H1 (cell line): ENCODE data around the gene TRIM29. TPM values are rescaled to one million over a fixed set of nuclear protein-coding genes. Genes with fewer than 3 reads are reported as not detected.

Source experiments
- CTCF ChIA-PET: fragments of 300-600 bp; sonication (Branson Sonifier 250); formaldehyde crosslinking; loops from one replicate; lab custom pipeline; 2021; ENCODE audit not compliant: partially characterized antibody; lab: Charles Lee
- POLR2A ChIA-PET: fragments of 300-600 bp; sonication (Branson Sonifier 250); formaldehyde crosslinking; loops from one replicate; lab custom pipeline; 2021; ENCODE audit warnings: inconsistent platforms; ENCODE audit not compliant: partially characterized antibody; lab: Charles Lee
- DNase-seq, 2 experiments: peaks; one replicate each; pipeline versions ENCODE4 v3.0.0 to v3.0.0-alpha.2; 2010 to 2022; ENCODE audit warnings: low spot score in 2 of 2, low read depth in 1 of 2, mixed read lengths in 1 of 2
- FAIRE-seq: peaks from 2 replicates; lab custom pipeline; 2011; peaks lifted over from hg19 to GRCh38; lab: Jason Lieb, UNC
- H2AFZ ChIP-seq: 2 replicates; pipeline ENCODE4 v1.8.1; 2012; ENCODE audit warnings: low read length, inconsistent platforms
- H2AK5ac ChIP-seq: 2 replicates; pipeline ENCODE4 v1.6.1; 2013; ENCODE audit warnings: low read depth, low read length
- H2BK120ac ChIP-seq: replicated peaks from 2 replicates; pipeline ENCODE3; 2013; ENCODE audit warnings: low read depth, low read length, inconsistent platforms
- H2BK12ac ChIP-seq: 2 replicates; pipeline ENCODE4 v1.6.1; 2013; ENCODE audit warnings: low read depth, low read length
- H2BK15ac ChIP-seq: 2 replicates; pipeline ENCODE4 v1.6.1; 2013; ENCODE audit warnings: low read length
- H2BK20ac ChIP-seq: 2 replicates; pipeline ENCODE4 v1.6.1; 2013; ENCODE audit warnings: low read length
- H2BK5ac ChIP-seq: 2 replicates; pipeline ENCODE4 v1.6.1; 2013; ENCODE audit warnings: low read depth, low read length
- H3K14ac ChIP-seq: 2 replicates; pipeline ENCODE4 v1.6.1; 2013; ENCODE audit warnings: inconsistent platforms; ENCODE audit not compliant: insufficient read length
- H3K18ac ChIP-seq: 2 replicates; pipeline ENCODE4 v1.6.1; 2013; ENCODE audit warnings: low read length; ENCODE audit errors: extremely low read depth
- H3K23ac ChIP-seq: 2 replicates; pipeline ENCODE4 v1.6.1; 2013; ENCODE audit warnings: inconsistent platforms; ENCODE audit not compliant: insufficient read length
- H3K23me2 ChIP-seq: 2 replicates; pipeline ENCODE4 v1.6.1; 2013; ENCODE audit warnings: low read depth, low read length
- H3K27ac ChIP-seq: 2 replicates; pipeline ENCODE4 v1.6.1; 2011; ENCODE audit warnings: low read depth, low read length, inconsistent platforms
- H3K27me3 ChIP-seq, 4 experiments: replicated peaks in 1 of 4; 1 replicate in 1 of 4; 2 replicates in 3 of 4; pipeline versions ENCODE4 v1.6.1 to v1.8.1; 2011 to 2013; ENCODE audit warnings: low read length in 3 of 4, mild to moderate bottlenecking in 3 of 4, inconsistent platforms in 2 of 4, mixed read lengths in 2 of 4, moderate library complexity in 1 of 4; ENCODE audit not compliant: control insufficient read depth in 3 of 4, insufficient read depth in 3 of 4; ENCODE audit errors: extremely low read depth in 1 of 4
- H3K36me3 ChIP-seq, 4 experiments: 2 replicates each; pipeline versions ENCODE4 v1.6.1 to v1.8.1; 2011 to 2013; ENCODE audit warnings: mild to moderate bottlenecking in 4 of 4, low read length in 3 of 4, moderate library complexity in 2 of 4, control low read depth in 1 of 4, inconsistent platforms in 1 of 4; ENCODE audit not compliant: insufficient read depth in 4 of 4, control insufficient read depth in 2 of 4
- H3K4ac ChIP-seq: replicated peaks from 2 replicates; pipeline ENCODE3; 2013; ENCODE audit warnings: low read length, low read depth, mixed read lengths, inconsistent platforms; ENCODE audit not compliant: insufficient read length
- H3K4me1 ChIP-seq, 4 experiments: replicated peaks in 1 of 4; 1 replicate in 1 of 4; 2 replicates in 3 of 4; pipeline versions ENCODE4 v1.6.1 to v1.8.1; 2011 to 2013; ENCODE audit warnings: low read length in 3 of 4, inconsistent platforms in 2 of 4, mixed read lengths in 1 of 4; ENCODE audit not compliant: insufficient read depth in 4 of 4, control insufficient read depth in 3 of 4
- H3K4me2 ChIP-seq, 2 experiments: 2 replicates each; pipeline versions ENCODE4 v1.6.1 to v1.8.1; 2011 to 2013; ENCODE audit warnings: low read depth in 2 of 2, low read length in 2 of 2, control low read depth in 1 of 2, inconsistent platforms in 1 of 2, mild to moderate bottlenecking in 1 of 2; ENCODE audit not compliant: insufficient read depth in 1 of 2
- H3K4me3 ChIP-seq, 4 experiments: fragments of 200-600, 300-600 bp in 1 of 4; sonication (generic), shearing (Covaris generic), sonication (Bioruptor Twin) in 1 of 4; 2 replicates each; pipeline versions ENCODE4 v1.5.1 to v1.8.1; 2011 to 2016; ENCODE audit warnings: low read length in 4 of 4, low read depth in 3 of 4, control low read depth in 2 of 4, inconsistent platforms in 2 of 4, mild to moderate bottlenecking in 2 of 4, mixed read lengths in 1 of 4, moderate library complexity in 1 of 4; ENCODE audit not compliant: insufficient read depth in 2 of 4; ENCODE audit errors: extremely low read depth in 1 of 4
- H3K56ac ChIP-seq: replicated peaks from 2 replicates; pipeline ENCODE3; 2013; ENCODE audit warnings: low read depth, mild to moderate bottlenecking, mixed read lengths, low read length, inconsistent platforms; ENCODE audit not compliant: insufficient read length
- H3K79me1 ChIP-seq: 2 replicates; pipeline ENCODE4 v1.6.1; 2013; ENCODE audit warnings: low read depth, low read length, control low read depth
- H3K79me2 ChIP-seq, 2 experiments: 2 replicates each; pipeline versions ENCODE4 v1.6.1 to v1.8.1; 2012 to 2013; ENCODE audit warnings: low read length in 2 of 2, mild to moderate bottlenecking in 2 of 2, inconsistent platforms in 1 of 2; ENCODE audit not compliant: insufficient read depth in 2 of 2, control insufficient read depth in 1 of 2
- H3K9ac ChIP-seq, 4 experiments: replicated peaks in 1 of 4; 1 replicate in 1 of 4; 2 replicates in 3 of 4; pipeline versions ENCODE4 v1.6.1 to v1.8.1; 2011 to 2013; ENCODE audit warnings: low read depth in 3 of 4, low read length in 3 of 4, control low read depth in 2 of 4, mild to moderate bottlenecking in 2 of 4, moderate library complexity in 2 of 4, inconsistent platforms in 1 of 4; ENCODE audit errors: extremely low read depth in 1 of 4
- H3K9me3 ChIP-seq, 2 experiments: 2 replicates each; pipeline versions ENCODE4 v1.6.1 to v1.8.1; 2012 to 2013; ENCODE audit warnings: mild to moderate bottlenecking in 2 of 2, moderate library complexity in 2 of 2, control low read depth in 1 of 2, inconsistent platforms in 1 of 2, low read depth in 1 of 2, low read length in 1 of 2, mixed read lengths in 1 of 2; ENCODE audit not compliant: insufficient read depth in 2 of 2
- H4K20me1 ChIP-seq, 2 experiments: replicated peaks in 1 of 2; 2 replicates each; pipeline versions ENCODE3 to v1.8.1; 2011 to 2013; ENCODE audit warnings: inconsistent platforms in 2 of 2, low read length in 2 of 2, mild to moderate bottlenecking in 1 of 2; ENCODE audit not compliant: insufficient read depth in 2 of 2, control insufficient read depth in 1 of 2
- H4K5ac ChIP-seq: 2 replicates; pipeline ENCODE4 v1.6.1; 2013; ENCODE audit warnings: low read length, low read depth, mixed read lengths, inconsistent platforms; ENCODE audit not compliant: insufficient read length
- H4K8ac ChIP-seq: 2 replicates; pipeline ENCODE4 v1.8.0; 2013; ENCODE audit warnings: mild to moderate bottlenecking, moderate library complexity, low read length, inconsistent platforms; ENCODE audit not compliant: insufficient read depth; ENCODE audit errors: extremely low read depth
- H4K91ac ChIP-seq: replicated peaks from 2 replicates; pipeline ENCODE3; 2013; ENCODE audit warnings: low read length, mixed read lengths, inconsistent platforms; ENCODE audit not compliant: insufficient read length
- CBX8 ChIP-seq: fragments of 300-800, 300-1000 bp; sonication (generic); IDR thresholded peaks from 2 replicates; pipeline ENCODE4 v1.7.1; 2016; ENCODE audit warnings: low read depth, low read length, borderline replicate concordance
- RAD21 ChIP-seq, 2 experiments: IDR thresholded peaks in 1 of 2; conservative IDR thresholded peaks in 1 of 2; 2 replicates each; pipeline ENCODE4 v1.6.1; 2011; ENCODE audit warnings: low read depth in 2 of 2, low read length in 2 of 2, improper control_type of control experiment in 1 of 2, inconsistent platforms in 1 of 2, mild to moderate bottlenecking in 1 of 2, moderate library complexity in 1 of 2
- WGBS, 2 experiments: shearing (Covaris generic) in 1 of 2; methylation state at CpG; one replicate each; pipeline versions ENCODE4 v1.1.6 to v1.1.7; 2013 to 2015; ENCODE audit warnings: low lambda C conversion rate in 2 of 2, mixed read lengths in 2 of 2, inconsistent platforms in 1 of 2, low coverage in 1 of 2, missing lambda C conversion rate in 1 of 2; ENCODE audit not compliant: insufficient replicate concordance in 2 of 2, insufficient coverage in 1 of 2, insufficient read length in 1 of 2; ENCODE audit errors: extremely low coverage in 1 of 2, missing lambda C conversion rate in 1 of 2; 5-methylcytosine and 5-hydroxymethylcytosine counted together
- polyA plus RNA-seq, 7 experiments: library from polyadenylated mRNA; depleted of rRNA in 3 of 7; stranded (reverse) in 5 of 7; unstranded in 2 of 7; fragments of >200 nt in 5 of 7; fragments of 200-250 nt in 2 of 7; gene quantifications; 1 replicate in 5 of 7; 2 replicates in 1 of 7; 4 replicates in 1 of 7; pipeline versions ENCODE4 v1.2.1 to v1.2.3, GENCODE V29; 2011 to 2013; ENCODE audit warnings: missing spikeins in 2 of 7, mixed read lengths in 2 of 7
- total RNA-seq: library from RNA; stranded (reverse); fragmentation: NEBNext Ultra II Directional; extraction: Animal tissue kit (Norgen Biotek cat#: 25700); gene quantifications from 2 replicates; pipeline ENCODE4 v1.2.1, GENCODE V29; 2021
- TF ChIP-seq, protein P1 (sequence below), 3 experiments: IDR thresholded peaks; 1 replicate in 2 of 3; 2 replicates in 1 of 3; pipeline versions ENCODE4 v1.5.1 to v1.6.1; 2011; ENCODE audit warnings: low read length in 3 of 3, mild to moderate bottlenecking in 3 of 3, inconsistent platforms in 2 of 3, low read depth in 1 of 3, moderate library complexity in 1 of 3; ENCODE audit not compliant: insufficient read depth in 1 of 3; ENCODE audit errors: control extremely low read depth in 1 of 3

The TRIM29 gene
- total and polyA plus RNA-seq, 2 of the 8 experiments (the other 6 are each of a cell fraction or from before 2014, with no cell fraction given), result 0.17 to 0.43 TPM

DNA sequence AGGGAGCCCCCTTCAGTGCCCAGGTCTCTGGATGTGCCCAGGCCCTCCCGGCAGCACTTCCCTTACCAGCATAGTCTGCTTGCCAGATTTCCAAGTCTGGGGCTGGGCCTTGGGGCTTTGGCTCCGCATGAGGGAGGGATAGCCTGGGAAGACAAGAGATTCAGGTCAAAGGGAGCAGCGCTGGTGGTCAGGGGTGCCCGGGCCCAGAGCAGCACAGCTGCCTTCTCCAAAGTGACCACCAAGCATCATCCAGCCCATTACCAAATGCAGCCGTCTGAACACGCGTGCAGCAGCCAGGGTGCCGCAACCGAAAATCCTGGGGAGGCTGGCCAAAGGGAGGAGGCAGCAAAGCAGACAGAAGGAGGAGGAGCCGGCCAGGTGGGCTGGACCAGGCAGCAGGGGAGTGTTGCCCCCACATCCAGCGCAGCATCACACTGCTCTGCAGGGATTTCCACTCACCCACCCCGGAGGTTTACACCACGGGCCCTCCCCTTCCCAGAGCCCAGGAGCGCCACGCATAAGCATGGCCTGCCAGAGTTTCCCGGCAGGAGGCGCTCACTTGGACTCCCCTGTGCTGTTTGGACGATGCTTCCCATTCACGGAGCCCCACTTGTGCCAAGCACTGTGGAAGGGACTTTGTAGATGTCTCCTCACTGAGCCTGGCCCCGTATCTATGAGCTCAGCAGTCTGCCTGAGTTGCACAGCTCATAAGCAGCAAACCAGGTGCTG, 22.5 kb downstream of the TRIM29 start:
- Histone ChIP-seq H3K14ac (no peak overlapping the region), H3K79me2 (no peaks in the 10 kb centered on the region), H3K9me3 (no peaks in the 10 kb centered on the region), H4K20me1 (peaks cover 0 to 2% of the 10 kb centered on the region in 2 experiments), H3K4me2 (no peak overlapping the region), H3K36me3 (no peaks in the 10 kb centered on the region; a peak in 1 of 8 replicates), H4K8ac (no peak overlapping the region), H4K91ac (no peak overlapping the region), H3K4me1 (peaks cover 0 to 5% (median 2%) of the 10 kb centered on the region in 4 experiments; a peak in 4 of 7 replicates), H3K4me3 (no peak overlapping the region), H3K79me1 (no peaks in the 10 kb centered on the region), H2AFZ (no peak overlapping the region), H3K9ac (no peak overlapping the region), H2BK15ac (no peak overlapping the region), H4K5ac (no peak overlapping the region), H3K27me3 (no peaks in the 10 kb centered on the region; a peak in 2 of 7 replicates), H2BK120ac (no peak overlapping the region), H2BK12ac (no peak overlapping the region), H3K18ac (peak overlapping the region; percentile 10; the same call in 1 of the 2 replicates), H3K23me2 (no peaks in the 10 kb centered on the region), H3K27ac (no peak overlapping the region), H2BK5ac (no peak overlapping the region), H2BK20ac (no peak overlapping the region), H3K56ac (no peak overlapping the region), H3K4ac (no peak overlapping the region), H2AK5ac (no peak overlapping the region), H3K23ac (no peak overlapping the region)
- DNase-seq (peak in 1 of 2 experiments; percentile 58), FAIRE-seq (no peak)
- TF ChIP-seq, protein P1, sequence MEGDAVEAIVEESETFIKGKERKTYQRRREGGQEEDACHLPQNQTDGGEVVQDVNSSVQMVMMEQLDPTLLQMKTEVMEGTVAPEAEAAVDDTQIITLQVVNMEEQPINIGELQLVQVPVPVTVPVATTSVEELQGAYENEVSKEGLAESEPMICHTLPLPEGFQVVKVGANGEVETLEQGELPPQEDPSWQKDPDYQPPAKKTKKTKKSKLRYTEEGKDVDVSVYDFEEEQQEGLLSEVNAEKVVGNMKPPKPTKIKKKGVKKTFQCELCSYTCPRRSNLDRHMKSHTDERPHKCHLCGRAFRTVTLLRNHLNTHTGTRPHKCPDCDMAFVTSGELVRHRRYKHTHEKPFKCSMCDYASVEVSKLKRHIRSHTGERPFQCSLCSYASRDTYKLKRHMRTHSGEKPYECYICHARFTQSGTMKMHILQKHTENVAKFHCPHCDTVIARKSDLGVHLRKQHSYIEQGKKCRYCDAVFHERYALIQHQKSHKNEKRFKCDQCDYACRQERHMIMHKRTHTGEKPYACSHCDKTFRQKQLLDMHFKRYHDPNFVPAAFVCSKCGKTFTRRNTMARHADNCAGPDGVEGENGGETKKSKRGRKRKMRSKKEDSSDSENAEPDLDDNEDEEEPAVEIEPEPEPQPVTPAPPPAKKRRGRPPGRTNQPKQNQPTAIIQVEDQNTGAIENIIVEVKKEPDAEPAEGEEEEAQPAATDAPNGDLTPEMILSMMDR (IDR thresholded peaks at IDR 0.05; ENCODE audit: control extremely low read depth in 1 of 3, insufficient read depth in 1 of 3, low read depth in 1 of 3, low read length in 3 of 3), result peak; percentile 15 to 32 (median 30)
- TF ChIP-seq RAD21 (IDR thresholded peaks at IDR 0.05 in 1 of 2, conservative IDR thresholded peaks at IDR 0.05 in 1 of 2; ENCODE audit: low read depth in 2 of 2, low read length in 2 of 2), result 0 out of 4 replicates have a peak, but pooled peaks of 1 of the 2 experiments have one; percentile 16
- no peak for TF ChIP-seq CBX8
- ChIA-PET POLR2A (no interaction called here), CTCF (interaction anchor here (0.6 to 6.6 kb wide), 17 partner anchors 9 to 513 kb away, joined by 3 to 31 read pairs (median 3); no protein-coding TSS in a partner anchor)
- WGBS, 2 experiments, result 82% methylated on average over 16 of the region's 20 CpGs; no CpG with 5 or more reads in 1 of the 2 experiments
